Mesothelial cell of epicardium (in vitro differentiated cells): ENCODE results near the gene EPDR1. TPM values are rescaled to one million over a fixed set of nuclear protein-coding genes. Genes with fewer than 3 reads are reported as not detected.

Source experiments
- DNase-seq, 2 experiments: peaks; one replicate each; pipeline ENCODE4 v3.0.0; 2021; ENCODE audit warnings: low spot score in 2 of 2; ENCODE audit not compliant: unreplicated experiment in 2 of 2
- H3K27ac Mint-ChIP-seq: 2 replicates; pipeline ENCODE4 v1.8.0; 2021; ENCODE audit warnings: mixed read lengths
- H3K27me3 Mint-ChIP-seq: 2 replicates; pipeline ENCODE4 v1.8.0; 2021; ENCODE audit warnings: low read depth, mixed read lengths
- H3K36me3 Mint-ChIP-seq: 2 replicates; pipeline ENCODE4 v1.8.0; 2021; ENCODE audit warnings: mixed read lengths
- H3K4me1 Mint-ChIP-seq: 2 replicates; pipeline ENCODE4 v1.8.0; 2021; ENCODE audit warnings: mixed read lengths
- H3K4me3 Mint-ChIP-seq: 2 replicates; pipeline ENCODE4 v1.8.0; 2021; ENCODE audit warnings: mild to moderate bottlenecking, moderate library complexity, mixed read lengths
- H3K9me3 Mint-ChIP-seq: 2 replicates; pipeline ENCODE4 v1.8.0; 2021; ENCODE audit warnings: mixed read lengths
- total RNA-seq: library from RNA; stranded (reverse); gene quantifications from 3 replicates; pipeline ENCODE4 v1.2.1, GENCODE V29; 2021
- TF ChIP-seq, protein P1 (sequence below): fragments of 200-600 bp; sonication (generic); IDR thresholded peaks from one replicate; pipeline ENCODE4 v1.5.0; 2021; ENCODE audit warnings: antibody characterized with exemption; ENCODE audit not compliant: unreplicated experiment

EPDR1 gene
- total RNA-seq, 1 donor from 2014 or later: 6.2 TPM

DNA sequence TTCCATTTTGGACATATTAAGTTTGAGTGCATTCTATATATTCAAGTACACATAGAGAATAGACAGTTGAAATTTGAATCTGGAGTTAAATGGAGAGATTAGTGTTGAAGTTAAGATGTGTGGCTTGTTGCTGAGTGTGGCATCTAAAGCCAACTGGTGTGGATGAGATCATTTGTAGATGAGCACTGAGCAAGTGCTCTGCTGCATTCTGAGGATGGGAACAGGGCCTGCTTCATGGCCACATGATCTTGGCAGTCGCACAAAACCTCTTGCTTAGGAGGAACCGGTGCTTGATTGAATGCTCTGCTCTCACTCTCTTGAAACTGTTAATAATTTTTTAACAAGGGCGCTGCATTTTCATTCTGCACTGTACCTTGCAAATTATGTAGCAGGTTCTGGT lies 62.0 kb downstream of the EPDR1 start:
- Mint-ChIP-seq H3K9me3 (no peaks in the 10 kb centered on the region), H3K27me3 (peaks cover 11% of the 10 kb centered on the region), H3K4me1 (peaks cover 10% of the 10 kb centered on the region), H3K36me3 (no peaks in the 10 kb centered on the region), H3K4me3 (no peak overlapping the region), H3K27ac (no peak overlapping the region)
- DNase-seq: no peak
- TF ChIP-seq, protein P1, sequence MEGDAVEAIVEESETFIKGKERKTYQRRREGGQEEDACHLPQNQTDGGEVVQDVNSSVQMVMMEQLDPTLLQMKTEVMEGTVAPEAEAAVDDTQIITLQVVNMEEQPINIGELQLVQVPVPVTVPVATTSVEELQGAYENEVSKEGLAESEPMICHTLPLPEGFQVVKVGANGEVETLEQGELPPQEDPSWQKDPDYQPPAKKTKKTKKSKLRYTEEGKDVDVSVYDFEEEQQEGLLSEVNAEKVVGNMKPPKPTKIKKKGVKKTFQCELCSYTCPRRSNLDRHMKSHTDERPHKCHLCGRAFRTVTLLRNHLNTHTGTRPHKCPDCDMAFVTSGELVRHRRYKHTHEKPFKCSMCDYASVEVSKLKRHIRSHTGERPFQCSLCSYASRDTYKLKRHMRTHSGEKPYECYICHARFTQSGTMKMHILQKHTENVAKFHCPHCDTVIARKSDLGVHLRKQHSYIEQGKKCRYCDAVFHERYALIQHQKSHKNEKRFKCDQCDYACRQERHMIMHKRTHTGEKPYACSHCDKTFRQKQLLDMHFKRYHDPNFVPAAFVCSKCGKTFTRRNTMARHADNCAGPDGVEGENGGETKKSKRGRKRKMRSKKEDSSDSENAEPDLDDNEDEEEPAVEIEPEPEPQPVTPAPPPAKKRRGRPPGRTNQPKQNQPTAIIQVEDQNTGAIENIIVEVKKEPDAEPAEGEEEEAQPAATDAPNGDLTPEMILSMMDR: no peak

- peaks cover 14% of the 10 kb centered on the region for H3K4me1 Mint-ChIP-seq
- H3K4me3 Mint-ChIP-seq: no peak overlapping the region
- H3K9me3 Mint-ChIP-seq: no peaks in the 10 kb centered on the region
- no peak for DNase-seq
- peak overlapping the region; percentile 32 for H3K27ac Mint-ChIP-seq
- H3K27me3 Mint-ChIP-seq: peaks cover 8% of the 10 kb centered on the region
- H3K36me3 Mint-ChIP-seq: no peaks in the 10 kb centered on the region
- TF ChIP-seq, protein P1: no peak
Observed at GRCh38 chr7:37984750-37985390, 64.4 kb downstream of the EPDR1 start.

DNA sequence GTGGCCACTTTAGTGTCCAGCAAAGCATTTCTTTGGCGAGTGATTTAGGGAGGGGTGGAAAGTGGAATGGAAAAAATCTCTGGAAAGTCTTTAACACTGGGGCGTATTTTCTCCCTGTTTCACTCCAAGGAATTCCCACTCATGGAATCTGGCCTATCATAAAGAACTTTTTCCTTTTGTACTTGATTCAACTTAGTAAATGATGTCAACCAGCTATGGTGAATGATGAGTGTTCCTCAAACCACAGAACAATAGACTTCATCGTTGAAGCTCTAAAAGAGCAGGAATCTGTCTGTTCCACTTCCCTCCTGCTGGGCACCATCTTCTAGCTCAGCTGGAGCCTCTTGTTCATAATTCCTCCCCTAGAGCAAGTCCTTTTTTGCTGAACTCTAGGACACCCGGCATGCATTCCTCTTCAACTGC lies 66.5 kb downstream of the EPDR1 start:
- H3K9me3 Mint-ChIP-seq: no peaks in the 10 kb centered on the region
- H3K27me3 Mint-ChIP-seq: peaks cover 7% of the 10 kb centered on the region
- DNase-seq: no peak
- H3K4me1 Mint-ChIP-seq: peaks cover 14% of the 10 kb centered on the region
- TF ChIP-seq, protein P1: no peak
- H3K27ac Mint-ChIP-seq: no peak overlapping the region
- no peak overlapping the region for H3K4me3 Mint-ChIP-seq
- H3K36me3 Mint-ChIP-seq: no peaks in the 10 kb centered on the region

- Mint-ChIP-seq H3K27ac (no peak overlapping the region), H3K27me3 (peaks cover 3% of the 10 kb centered on the region), H3K9me3 (peaks cover under 1% of the 10 kb centered on the region), H3K4me1 (peaks cover 14% of the 10 kb centered on the region), H3K4me3 (no peak overlapping the region), H3K36me3 (no peaks in the 10 kb centered on the region)
- no peak for DNase-seq
- TF ChIP-seq, protein P1: no peak
Observed at GRCh38 chr7:37987732-37988131, 67.3 kb downstream of the EPDR1 start.

GRCh38 chr7:37988721-37989650 lies 68.5 kb downstream of the EPDR1 start:
- Mint-ChIP-seq H3K4me1 (peaks cover 10% of the 10 kb centered on the region), H3K27me3 (peaks cover 3% of the 10 kb centered on the region), H3K36me3 (no peaks in the 10 kb centered on the region), H3K4me3 (no peak overlapping the region), H3K9me3 (peaks cover 8% of the 10 kb centered on the region), H3K27ac (no peak overlapping the region)
- TF ChIP-seq, protein P1: no peak
- DNase-seq: no peak
